ENCODE data around the gene PRPSAP2. TPM values are rescaled to one million over a fixed set of nuclear protein-coding genes. Genes with fewer than 3 reads are reported as not detected.

Gene PRPSAP2
- total and polyA plus RNA-seq, 2 of the 4 experiments (the other 2 are of a cell fraction), result 22.9 to 28.1 TPM

DNA sequence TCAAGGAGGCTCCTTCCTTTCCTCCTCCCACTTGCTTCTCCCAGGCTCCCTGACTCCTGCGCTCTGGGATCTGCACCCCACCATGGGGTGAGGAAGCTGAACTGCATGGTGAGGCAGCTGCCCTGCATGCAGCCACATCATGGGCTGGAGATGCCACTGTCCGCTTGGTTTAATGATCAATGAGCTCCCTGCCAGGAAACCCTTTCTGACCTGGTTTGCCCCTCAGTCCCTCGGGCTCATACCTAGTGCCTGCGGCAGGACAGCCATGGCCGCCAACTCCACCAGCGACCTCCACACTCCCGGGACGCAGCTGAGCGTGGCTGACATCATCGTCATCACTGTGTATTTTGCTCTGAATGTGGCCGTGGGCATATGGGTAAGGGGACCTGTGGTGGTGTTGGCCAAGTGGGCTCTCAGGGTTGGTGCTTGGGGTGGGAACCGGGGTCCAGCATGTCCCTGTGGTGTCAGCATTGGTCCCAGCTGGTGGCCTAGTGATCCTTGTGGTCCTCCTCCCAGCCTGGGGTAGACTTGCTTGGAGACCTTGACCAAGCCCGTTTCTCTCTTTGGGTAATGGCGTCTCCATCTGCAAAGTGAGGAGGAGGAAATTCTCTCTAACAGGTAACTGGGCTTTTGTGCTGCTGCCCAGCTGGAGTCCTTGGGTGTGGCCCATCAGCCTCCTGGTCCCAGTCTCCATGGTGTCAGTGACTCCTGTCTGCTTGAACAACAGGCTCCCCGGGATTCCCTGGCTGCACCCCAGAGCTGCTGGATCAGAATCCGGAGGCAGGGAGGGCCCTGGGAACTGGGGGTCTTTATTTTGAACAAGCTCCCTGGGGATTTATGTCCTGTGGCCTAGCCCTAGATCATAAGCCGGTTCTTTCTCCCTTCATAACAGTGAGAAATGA, 94.3 kb downstream of the PRPSAP2 start, which contains the start of gene SLC5A10 (continued):
- TF ChIP-seq RCOR1 (IDR thresholded peaks at IDR 0.05; ENCODE audit: insufficient replicate concordance, low read length), result no peak
- no peak for TF ChIP-seq BHLHE40 (IDR thresholded peaks at IDR 0.05; ENCODE audit: low read depth, low read length)
- 0 out of 2 replicates have a peak, but pooled peaks have one; percentile 16 for TF ChIP-seq CTCF (conservative IDR thresholded peaks at IDR 0.05; ENCODE audit: low read depth, low read length)
- no peak for TF ChIP-seq FOS (IDR thresholded peaks at IDR 0.05; ENCODE audit: low read depth, low read length)
